NCI-H2227 treated with DMSO at 0.1 percent for 48 hours (cell line): ENCODE measurements around the gene SH3YL1.

Experiments
- DNase-seq: peaks from one replicate; lab custom pipeline; 2025; lab: John Stamatoyannopoulos, UW

The SH3YL1 gene

DNA sequence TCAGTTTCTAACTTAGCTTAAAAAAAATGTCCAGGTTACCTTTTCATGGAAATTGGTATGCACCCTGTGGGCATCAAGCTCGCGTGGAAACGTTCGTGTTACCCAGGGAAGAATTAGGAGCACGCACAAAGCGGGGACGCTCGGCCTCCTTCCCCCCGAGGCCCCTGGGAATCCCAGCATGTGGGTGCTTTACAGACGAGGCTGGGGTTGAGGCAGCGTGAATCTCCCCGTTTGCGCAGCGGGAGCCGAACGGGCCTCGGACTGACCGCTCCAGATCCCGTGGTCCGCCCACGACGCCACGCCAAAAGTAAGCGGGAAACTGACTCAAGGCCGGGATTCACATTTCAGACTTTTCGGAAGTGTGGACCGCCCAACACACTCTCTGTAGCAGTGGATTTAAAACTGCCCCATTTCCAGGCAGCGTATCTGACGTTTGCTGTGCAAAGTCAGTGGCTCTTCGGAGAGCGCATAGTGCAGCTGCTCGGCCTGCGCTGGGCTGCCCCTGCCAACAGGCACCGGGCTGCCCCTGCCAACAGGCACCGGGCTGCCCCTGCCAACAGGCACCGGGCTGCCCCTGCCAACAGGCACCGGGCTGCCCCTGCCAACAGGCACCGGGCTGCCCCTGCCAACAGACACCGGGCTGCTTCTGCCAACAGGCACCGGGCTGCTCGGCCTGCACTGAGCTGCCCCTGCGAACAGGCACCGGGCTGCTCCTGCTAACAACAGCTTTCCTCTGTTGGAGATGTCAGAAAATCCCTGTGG lies 49.7 kb downstream of the SH3YL1 start:
- no peak for DNase-seq

DNA sequence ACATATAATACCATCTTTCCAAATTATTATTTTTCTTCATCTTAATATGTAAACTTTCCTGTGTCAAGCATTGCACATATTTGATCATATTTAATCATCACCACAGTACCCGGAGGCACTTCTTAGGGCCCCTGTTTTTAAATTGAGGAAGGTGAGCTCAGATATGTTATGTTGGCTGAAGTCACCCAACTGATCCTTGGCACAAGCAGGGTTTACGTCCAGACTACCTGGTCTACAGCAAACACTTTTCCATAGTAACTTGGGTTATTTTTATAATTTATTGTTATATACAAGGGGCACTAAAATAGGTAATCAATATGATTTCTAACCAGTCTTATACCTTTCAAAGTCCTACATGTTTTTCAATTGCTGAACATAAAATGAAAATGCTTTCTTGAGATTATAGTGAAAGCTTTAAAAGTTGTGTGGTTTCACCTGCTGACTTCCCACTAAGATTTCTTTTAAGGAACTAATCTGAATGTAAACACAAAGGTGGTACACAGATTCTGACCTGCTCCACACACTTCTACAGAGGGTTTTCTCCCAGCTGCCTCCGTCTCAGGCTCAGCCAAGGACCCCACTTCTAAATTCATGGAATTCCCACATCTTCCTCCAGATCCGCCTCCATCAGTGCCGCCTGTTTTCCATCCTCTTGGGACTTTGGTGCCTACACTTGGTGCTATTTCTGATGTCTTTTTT lies 52.2 kb downstream of the SH3YL1 start:
- no peak for DNase-seq

DNA sequence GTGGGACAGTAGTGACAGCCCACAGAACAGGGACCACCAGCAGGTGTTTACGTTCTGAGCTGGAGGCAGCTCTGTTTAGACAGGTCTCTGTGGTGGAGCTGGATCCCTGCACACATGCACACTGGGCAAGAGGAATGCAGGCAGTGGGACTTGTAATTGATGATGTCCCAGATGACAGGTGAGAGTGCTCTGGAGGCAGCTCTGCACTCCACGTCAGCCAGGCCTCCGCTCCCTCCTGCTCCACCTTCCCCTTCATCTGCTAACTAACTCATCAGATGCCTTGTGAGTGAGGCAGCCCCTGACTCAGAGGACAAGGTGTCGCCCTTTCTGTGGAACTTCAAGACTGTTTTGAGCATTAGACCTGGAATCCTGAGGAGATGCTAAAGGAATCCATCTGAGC lies 53.2 kb downstream of the SH3YL1 start:
- no peak for DNase-seq

DNA sequence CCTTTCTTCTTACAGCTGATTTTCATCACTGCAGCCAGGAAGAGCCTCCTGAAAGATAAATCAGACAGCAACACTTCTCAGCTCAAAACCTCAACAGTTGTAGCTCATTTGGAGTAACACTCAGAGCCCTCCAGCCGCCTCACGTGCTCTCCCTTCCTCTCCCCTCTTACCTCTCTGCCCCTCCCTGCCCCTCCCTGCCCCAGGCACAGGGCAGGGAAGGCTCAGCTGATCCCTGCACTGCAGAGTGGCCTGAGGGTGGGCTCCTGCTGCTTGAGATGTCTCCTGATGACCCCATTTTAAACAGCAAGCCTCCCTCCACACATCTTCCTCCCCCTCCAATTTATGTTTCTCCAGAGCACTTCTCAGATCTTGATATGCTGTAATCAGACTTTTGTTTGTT lies 54.4 kb downstream of the SH3YL1 start:
- DNase-seq, result no peak

DNA sequence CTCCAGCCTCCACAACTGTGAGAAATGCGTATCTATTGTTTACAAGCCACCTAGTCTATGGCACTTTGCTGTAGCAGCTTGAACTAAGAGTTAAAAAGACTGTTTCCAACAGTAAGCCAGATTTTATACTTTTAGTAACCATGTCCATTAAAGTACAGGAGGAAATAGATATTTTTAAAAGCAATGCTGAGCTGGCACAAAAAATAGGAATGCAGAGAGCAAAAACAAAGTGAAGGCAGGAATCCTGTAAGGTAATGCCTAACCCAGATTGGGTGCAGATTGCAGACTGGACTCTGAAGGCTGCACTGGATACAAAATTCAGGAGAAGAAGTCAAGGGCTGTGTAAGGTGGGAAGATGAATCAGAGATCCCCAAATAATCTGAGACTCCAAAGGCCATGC lies 55.5 kb downstream of the SH3YL1 start:
- DNase-seq, result no peak

DNA sequence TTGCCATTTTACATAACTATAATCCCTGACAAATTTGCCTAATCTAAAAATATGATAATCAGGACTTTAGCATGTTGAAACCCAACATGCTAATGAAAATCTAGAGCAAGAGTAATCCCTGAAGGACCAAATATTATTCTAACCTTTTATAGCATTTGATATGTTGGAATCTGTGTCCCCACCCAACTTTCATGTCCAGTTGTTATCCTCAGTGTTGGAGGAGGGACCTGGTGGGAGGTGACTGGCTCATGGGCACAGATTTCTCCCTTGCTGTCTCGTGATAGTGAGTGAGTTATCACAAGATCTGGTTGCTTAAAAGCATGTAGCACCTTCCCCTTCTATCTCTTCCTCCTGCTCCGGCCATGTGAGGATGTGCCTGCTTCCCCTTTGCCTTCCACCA lies 59.8 kb downstream of the SH3YL1 start:
- DNase-seq, result no peak

DNA sequence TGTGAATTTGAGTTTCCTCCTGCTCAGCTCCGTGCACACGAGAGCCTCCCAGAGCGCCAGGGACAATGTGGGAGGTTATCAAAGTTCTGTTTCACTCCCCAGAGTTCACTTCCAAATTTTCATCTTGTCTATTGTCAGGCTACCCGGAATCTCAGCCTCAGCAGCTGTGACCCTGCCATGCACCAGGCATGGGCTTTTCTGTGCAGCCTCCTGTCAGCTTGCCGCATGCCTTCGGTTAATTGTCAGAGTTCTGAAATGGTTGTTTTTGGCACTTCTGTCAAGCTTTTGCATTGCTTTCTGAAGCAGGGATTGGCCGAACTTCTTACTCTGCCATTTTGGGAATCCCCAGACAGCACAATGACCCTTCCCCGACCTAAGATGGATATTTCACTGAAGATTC lies 60.4 kb downstream of the SH3YL1 start:
- no peak for DNase-seq

DNA sequence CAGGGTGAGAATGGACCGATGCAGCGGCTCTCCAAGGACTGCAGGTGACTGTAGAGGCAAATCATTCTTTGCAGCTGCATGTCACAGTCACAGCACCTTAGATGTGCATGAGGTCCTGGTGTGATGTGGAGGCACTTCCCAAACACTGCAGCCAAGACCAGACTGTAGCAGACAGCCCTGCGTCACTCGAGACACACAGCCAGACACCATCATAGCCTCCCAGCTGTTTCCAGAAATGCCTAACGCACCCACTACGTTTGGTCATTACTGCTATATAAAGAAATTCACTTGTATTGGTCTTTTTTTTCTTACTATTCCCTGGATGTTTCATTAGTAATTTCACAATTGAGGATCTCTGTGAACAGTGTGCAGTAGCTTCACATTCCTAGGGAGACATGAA lies 60.9 kb downstream of the SH3YL1 start:
- DNase-seq, result no peak

DNA sequence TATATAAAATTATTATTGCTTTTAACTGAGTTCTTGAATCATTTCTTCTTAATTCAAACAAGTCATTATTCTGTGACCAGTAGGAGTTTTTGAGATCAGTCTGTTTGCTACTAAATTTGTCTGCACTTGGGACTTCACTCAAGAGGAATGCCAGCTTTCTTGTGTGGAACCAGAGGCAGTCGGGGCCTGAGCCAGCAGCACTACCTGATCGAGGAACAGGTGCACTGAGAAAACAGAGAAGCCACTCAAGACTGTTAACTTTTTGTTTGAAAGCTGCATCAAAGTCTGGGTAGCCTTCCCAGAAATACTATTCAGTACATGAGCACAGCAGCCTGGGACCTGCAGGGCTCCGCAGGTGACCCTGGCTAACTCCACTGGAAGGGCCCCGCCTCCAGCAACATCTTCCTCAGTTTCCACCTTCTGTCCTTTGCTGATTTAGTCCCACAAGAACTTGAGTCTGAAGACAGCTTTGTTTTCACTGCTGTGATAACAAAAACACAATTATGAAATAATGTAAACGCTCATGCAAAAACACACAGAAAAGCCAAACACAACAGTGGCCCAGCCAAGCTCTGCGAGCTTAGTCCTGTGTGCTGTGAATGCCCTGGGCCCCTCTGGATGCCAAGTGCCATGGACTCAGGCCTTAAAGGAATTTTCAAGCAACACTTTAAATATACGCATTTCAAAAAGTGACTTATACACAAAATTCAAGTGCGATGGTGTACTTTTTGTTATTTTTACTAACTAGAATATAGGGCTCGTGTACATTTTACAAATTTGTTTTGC lies 62.0 kb downstream of the SH3YL1 start:
- DNase-seq, result no peak

DNA sequence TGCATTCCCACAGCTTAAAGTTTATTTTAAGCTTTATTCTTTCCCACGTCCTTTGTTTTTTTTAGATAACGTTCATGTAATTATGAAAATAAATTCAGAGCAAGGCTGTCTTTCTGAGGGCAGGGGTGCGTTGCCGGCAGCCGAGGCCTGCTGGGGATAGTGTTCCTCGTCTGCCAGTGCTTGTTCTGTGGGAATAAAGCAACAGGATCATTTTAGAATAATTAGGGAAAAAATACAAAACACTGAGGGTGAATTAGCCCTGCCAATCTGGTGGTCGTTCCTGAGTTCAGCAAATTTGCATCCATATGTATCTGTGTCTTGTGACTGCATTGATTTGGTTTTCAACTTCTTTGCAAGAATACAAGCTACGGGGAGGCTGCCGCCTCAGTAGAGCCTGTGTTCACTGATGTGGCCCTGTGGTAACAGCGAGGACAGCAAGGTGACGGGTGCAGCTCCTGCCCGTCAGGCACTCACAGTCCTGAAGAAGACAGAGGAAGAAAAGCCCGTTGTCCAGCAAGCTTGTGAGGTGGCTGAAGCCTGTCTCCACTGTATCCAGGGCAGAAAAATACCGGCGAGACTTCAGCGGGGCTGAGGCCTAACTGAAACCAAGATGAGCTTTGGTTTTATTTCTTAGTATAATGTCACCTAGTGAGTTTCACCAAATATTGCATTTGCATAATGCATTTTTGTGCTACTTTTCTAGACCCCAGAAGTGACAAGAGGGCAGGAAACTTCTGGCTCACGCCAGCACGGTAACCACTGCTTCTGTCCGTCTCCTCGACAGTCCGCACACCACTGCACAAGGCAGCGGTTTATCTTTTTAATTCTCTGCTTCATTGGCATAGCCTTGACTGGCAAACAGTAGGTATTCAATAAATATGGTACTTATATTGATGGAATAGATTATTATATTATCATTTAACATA lies 64.5 kb downstream of the SH3YL1 start:
- DNase-seq, result no peak

DNA sequence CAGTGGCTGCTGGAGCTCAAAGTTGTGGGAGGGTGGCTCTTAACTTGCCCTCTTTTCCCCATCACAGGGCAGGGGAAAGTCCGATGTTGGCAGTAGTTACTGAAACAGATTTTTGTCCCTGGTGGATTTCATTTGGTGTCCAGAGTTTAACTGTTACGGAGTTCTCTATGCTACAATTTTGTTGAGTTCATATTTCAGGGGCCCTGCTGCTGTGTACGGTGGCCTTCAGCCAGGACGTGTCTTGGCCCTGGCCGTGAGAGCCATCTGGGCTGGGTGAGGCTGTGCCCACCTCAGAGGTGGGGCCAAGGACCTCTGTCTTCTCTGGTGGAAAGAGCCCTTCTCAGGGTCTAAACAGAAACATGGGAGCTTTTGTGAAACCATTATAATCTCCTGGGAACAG lies 67.4 kb downstream of the SH3YL1 start:
- no peak for DNase-seq

DNA sequence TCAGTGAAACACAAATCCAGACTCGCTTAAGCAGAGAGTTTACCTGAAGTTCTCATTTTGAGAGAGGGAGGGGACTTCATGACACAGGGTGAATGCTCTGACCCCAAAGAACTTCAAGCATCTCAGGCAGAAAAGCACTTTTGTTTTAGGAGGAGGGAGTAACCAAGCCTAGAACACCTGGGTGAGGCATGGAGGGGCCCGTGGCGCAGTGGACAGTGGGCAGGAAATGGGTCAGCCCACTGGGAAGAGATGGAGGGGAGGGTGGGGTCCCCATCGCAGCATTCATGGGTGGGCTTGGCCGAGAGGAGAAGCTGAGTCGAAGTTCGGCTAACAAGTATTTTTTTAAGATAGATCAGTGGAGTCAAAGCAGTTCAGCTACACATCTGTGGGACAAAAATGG lies 67.9 kb downstream of the SH3YL1 start:
- no peak for DNase-seq

DNA sequence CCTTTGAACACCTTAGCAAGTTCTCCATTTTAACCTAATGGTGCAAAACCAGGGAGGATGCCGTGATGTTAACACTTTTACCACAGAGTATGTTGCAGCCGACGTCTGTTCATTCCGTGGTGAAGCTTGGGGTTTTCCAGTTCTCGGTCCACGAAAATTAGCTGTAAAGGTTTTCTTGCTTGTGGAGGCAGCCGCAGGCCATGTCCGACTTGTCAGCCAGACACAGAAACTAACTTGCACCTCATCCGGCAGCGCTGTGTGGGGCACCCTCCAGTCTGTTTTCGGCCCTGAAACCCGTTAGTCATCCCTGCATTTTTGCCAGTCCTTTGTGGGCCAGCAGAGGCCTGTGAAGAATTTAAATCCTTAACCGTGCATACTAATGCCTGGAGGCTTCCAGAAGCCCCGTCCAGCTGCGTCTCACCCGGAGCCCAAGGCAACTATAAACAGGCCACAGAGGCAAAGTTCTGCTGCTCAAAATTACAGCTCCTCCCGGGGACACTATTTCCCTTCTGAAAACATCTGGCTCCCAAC lies 70.6 kb downstream of the SH3YL1 start:
- no peak for DNase-seq

DNA sequence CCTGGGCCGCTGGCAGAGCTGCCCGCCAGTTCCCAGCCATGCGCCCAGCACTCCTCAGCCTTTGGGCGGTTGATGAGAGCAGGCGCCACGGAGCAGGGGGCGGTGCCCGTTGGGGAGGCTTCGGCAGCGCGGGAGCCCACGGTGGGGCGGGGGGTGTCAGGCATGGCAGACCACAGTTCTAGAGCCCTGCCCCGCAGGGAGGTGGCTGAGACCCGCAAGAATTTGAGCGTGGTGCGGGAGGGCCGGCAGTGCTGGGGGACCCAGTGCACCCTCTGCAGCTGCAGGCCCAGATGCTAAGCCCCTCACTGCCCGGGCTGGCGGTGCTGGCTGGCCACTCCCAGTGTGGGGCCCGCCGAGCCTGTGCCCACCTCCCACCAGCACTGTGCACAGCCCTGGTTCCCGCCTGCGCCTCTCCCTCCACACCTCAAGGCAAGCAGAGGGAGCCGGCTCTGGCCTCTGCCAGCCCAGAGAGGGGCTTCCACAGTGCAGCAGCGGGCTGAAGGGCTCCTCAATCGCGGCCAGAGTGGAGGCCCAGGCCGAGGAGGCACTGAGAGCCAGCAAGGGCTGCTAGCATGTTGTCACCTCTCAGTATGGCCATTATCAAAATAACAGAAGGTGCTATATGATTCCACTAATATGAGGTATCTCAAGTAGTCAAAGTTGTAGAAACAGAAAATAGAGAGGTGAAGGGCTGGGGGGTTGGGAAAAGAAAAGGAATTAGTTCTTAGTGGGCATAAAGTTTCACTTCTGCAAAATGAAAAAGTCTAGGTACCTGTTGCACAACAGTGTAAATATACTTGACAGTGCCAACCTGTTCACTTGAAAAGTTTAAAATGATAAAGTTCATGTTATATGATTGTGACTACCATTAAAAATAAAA lies 72.3 kb downstream of the SH3YL1 start:
- DNase-seq, result no peak

DNA sequence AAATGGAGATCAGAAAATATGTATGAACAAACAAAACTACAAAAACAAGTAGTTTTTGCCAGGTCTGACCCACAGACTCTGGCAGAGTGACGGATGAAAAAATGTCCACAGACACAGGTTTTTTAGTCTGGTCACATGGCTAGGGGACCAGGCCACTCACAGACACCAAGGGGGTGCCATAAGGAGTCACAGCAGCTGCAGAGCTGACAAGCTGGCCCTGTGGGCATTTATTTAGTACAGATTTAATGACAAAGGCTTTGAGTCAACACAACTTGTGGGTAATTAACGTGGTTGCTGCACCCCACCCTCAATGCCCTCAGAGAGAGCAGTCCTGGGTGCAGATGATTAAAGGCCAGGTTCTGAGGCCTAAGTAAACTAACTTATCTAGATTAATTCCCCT lies 76.0 kb downstream of the SH3YL1 start:
- no peak for DNase-seq

DNA sequence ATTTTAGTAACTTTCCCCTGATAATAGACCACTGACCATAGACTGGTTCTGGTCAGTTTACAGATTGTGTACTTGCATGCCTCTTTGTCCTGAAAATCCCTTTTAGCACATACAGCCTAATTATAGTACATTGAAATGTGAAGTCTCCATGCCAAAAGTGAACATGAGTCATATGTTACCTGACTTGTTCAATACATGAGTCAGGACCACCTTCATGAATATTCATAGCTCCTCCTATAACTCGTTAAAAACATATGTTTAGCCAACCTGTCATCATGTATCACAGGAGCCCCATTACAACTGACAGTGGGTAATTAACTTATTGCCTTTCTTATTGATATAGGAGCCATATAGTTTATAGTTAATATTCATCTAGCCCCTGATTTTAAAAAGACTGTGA lies 78.6 kb downstream of the SH3YL1 start:
- no peak for DNase-seq

DNA sequence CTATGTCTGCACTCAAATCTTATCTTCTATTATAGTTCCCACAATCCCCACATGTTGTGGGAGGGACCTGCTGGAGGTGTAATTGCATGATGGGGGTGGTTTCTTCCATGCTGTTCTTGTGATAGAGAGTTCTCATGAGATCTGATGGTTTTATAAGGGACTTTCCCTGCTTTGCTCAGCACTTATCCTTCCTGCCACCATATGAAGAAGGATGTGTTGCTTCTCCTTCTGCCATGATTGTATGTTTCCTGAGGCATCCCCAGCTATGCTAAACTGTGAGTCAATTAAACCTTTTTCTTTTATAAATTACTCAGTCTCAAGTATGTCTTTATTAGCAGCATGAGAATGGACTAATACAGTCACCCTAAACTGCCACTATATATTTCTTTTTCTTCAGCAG lies 79.1 kb downstream of the SH3YL1 start:
- DNase-seq, result no peak

DNA sequence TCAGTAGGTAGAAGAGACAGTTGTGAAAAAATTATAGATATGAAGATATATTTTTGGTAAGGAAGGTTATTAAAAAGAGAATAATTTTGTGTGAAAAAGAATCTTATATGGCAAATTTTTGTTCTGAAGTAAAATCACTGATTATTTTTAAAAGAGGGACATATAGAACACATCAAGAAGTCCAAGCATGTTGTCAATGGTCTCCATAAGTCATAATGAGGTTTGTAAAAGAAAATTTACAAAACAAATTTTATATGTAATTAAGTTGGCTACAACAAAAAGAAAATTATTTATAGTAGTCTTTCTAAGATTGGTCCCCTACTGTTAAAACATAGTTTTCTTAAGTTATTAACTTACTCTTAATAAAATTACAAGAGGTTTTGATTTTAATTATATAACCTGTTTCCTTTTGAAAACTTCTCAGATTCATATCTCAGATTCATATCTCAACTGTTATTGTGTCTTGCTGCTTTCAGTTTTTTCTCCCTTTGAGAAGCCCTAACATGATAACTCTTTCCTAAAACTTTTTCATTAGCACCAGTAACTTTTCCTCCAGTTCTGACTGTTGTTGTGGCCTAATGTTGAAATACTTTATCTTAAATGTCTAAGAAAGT lies 81.2 kb downstream of the SH3YL1 start:
- no peak for DNase-seq

DNA sequence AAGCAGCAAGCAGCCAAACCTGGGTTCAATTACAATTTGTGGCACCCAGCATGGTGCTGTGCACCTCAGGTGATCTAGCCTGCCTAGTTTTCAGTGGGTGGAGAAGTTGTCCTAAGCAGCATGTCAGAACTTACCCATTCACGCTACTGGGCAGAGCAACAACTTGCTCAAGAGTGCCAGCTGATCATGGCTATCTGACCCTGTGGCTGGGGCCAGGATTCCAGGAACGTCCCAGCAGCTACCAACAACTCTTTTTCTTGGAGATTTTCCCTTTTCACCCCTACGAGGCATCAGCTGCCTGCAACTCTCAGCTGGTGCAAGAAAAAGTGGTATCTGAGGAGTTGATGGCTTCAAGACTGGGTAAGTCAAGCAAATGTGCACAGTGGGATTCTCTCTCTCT lies 83.5 kb downstream of the SH3YL1 start:
- DNase-seq, result no peak

DNA sequence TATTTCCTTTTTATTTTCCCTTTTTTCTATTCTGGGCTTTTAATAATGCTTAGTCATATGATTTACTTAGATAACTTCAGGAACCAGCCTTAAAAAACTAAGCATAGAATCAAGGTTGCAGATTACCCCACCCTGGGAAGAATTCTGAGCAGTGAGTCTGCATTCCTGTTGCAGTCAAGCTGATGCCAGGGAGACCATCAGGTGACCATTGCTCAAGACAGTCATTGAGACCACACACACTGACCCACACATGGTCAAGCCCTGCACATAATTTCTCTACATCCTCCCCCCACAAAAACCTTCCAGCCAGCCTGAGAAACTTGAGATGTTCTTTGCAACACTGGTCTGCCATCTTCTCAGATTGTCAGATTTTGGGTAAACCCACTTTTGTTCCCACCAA lies 83.9 kb downstream of the SH3YL1 start:
- DNase-seq, result no peak
